Activated T-helper 1 cell treated with anti-CD3 and anti-CD28 coated beads, Interleukin-2, amount 50 U/mL, for 16 hours (primary cell): ENCODE data around the gene GNAI1.
"Not testable (repeated sequence)": the region's sequence is repeated elsewhere in the genome, so short reads cannot be mapped to it uniquely, and the experiment has no call there.

Source experiments
- DNase-seq, 2 donors: peaks; one replicate each; pipeline ENCODE4 v3.0.0-alpha.2; 2020; ENCODE audit warnings: low read depth in 1 of 2, low spot score in 1 of 2

GNAI1 gene

GRCh38 chr7:80154656-80155333 is 20.2 kb downstream of the GNAI1 start:
- no peak for DNase-seq

GRCh38 chr7:80155374-80155773 is 20.7 kb downstream of the GNAI1 start:
- no peak for DNase-seq

GRCh38 chr7:80157770-80158169 is 23.1 kb downstream of the GNAI1 start:
- not testable (repeated sequence) for DNase-seq

DNA sequence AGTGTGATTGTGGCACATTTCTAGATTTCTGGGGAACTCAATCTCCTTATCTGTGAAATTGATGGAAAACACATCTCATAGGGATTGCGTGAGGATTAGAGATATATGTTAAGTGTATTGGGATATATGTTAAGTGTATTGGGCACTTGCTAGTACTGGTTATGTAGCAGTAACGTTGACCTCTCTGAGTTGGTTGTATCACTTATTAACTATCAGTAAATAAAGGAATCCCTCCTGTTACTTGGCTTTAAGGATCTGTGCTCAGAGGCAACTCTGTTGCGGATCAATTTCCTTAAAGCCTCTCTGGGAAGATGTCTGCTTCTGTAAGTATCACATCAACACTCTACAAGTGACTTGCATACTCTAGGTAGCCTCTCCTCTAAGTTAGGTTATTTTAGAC is 25.2 kb downstream of the GNAI1 start:
- no peak for DNase-seq

DNA sequence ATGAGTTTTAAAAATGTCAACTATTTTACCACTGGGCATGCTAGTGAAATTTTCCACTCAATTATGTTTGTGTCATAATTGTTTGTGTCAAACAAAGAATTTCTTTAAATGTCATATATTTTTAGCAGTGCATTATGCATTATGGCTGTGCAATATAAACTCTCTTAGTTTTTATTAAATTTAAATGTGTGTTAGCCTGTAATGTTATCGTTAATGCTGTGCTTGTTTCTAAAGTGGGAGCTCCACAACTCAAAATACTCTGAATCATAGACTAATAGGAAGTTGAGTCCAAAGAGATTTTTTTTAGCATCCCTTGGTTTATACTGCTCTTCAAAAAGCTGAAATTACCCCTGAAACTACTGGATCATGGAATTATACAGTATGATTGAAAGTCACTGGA is 26.8 kb downstream of the GNAI1 start:
- DNase-seq, result no peak

DNA sequence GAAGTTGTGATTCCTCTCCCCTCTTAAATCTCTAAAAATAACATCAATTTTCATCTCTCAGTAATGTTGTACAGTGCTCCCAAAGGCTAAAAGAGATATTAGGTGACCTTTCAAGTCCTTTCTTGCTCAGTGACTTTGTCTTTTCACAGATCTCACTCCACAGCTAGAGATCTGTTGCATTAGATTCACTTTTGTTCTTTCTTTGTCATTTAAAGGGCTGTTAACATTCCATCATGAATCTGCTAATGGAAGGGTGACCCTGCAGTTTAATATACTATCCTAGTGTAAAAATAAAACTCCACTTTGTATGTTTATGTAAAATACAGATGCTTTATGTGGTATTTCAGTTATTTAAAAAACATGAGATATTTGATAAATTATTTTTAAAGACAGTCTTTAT is 30.5 kb downstream of the GNAI1 start:
- DNase-seq, result no peak

GRCh38 chr7:80170445-80170844 is 35.8 kb downstream of the GNAI1 start:
- no peak for DNase-seq

DNA sequence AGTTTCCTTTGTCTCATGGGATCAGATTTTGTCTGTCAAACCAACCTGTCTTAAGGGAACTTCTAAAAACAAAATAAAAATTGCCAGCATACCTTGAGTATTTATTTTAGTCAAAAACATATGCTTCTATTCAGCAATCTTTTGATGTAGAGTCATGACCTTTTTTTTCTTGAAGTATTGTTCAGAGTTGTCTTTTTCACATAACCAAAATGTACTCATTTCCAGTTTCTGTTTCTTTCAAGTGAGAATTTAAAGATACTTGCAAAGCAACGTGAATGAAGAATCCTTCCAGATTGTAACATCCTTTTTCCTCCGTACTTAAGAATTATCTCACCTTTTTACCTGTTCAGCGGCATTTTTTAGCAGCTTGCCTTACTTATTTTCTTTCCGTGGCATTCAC is 37.8 kb downstream of the GNAI1 start:
- no peak for DNase-seq

GRCh38 chr7:80175744-80176143 is 41.1 kb downstream of the GNAI1 start:
- no peak for DNase-seq

DNA sequence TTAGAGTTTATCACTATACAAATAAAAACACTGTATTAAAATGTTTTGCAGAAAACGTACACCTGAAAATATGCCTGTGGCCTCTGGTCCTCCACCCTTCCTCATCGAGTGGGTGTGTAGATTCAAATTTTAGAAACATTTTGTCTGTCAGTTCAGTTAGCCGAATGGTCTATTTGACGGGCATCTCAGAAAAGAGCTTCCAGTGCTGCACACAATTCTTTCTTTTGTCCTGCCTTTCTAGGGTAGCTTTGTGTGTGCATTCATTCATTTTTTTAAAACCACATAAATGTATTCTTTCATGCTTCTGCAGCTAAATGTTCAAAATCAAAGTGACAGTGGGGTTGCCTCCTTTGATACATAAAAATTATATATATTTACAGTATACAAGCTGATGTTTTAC is 46.8 kb downstream of the GNAI1 start:
- no peak for DNase-seq

GRCh38 chr7:80182630-80183276 is 48.1 kb downstream of the GNAI1 start:
- no peak for DNase-seq

GRCh38 chr7:80183351-80183750 is 48.7 kb downstream of the GNAI1 start:
- no peak for DNase-seq

DNA sequence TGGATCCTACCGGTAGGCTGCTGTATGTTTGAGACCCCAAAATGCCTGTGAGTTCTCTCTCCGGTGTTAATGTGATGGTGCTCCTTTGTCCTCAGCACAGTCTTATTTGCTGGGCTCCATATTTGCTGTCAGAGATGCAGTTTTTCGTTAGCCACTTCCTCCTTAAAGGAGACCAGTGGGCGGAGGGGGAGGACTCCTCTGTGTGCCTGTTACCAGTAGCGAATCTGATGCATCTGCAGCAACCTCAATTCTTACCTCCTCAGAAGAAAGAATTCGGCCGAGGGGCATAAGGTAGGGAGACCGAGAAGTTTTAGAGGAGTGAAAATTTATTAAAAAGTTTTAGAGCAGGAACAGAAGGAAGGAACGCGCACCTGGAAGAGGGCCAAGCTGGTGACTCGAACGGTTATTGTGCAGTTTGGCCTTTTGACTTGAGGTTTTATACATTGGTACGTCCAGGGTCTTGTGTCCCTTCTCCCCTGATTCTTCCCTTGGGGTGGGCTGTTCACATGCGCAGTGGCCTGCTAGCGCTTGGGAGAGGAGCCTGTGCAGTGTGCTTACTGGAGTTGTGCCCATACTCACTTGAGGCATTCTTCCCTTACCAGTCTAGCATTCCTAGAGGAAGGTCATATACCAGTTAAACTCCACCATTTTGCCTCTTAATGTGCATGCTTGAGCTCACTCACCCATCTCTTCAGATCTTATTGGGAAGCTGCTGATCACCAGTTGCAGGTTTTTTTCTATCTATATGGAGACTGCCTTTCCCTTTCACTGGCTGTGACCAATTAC is 49.5 kb downstream of the GNAI1 start:
- DNase-seq, result no peak

DNA sequence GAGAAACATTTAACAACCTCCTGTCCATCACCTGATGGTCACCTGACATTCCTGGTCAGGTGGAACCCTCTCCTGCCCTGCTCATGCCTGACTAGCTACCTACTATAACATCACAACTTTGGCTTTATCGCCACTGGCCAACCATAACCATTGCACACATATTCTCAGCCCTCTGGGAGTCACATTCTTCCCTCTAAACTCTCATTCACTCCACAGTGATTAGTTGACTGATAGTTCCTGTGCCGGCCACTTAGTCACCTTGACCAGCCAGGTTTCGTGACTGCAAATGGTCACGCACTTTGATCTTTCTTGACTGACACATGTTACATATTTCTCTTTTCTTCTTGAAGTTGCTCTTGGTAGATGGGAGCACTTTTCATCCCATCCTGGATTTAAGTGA is 50.1 kb downstream of the GNAI1 start:
- DNase-seq, result no peak

DNA sequence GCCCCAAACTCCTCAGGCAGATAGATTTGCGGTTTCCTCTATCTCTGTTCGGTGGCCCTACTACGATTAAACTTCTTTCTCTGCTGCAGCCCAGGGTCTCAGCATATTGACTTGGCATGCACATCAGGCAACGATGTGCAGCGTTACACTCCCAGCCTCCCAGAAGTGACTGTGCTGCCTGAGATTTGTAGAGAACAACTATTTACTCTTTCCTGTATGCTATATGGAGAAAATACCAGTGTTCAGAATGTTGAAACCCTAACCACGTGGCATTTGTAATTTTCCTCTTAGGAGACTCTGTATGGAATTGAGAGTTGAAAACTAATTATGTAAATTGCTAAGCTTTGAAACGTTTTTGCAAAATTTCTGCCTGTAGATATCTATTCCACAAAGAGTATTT is 50.9 kb downstream of the GNAI1 start:
- no peak for DNase-seq

GRCh38 chr7:80186721-80187120 is 52.1 kb downstream of the GNAI1 start:
- no peak for DNase-seq

- no peak for DNase-seq
These were observed 52.6 kb downstream of the GNAI1 start for GRCh38 chr7:80187279-80187678.

DNA sequence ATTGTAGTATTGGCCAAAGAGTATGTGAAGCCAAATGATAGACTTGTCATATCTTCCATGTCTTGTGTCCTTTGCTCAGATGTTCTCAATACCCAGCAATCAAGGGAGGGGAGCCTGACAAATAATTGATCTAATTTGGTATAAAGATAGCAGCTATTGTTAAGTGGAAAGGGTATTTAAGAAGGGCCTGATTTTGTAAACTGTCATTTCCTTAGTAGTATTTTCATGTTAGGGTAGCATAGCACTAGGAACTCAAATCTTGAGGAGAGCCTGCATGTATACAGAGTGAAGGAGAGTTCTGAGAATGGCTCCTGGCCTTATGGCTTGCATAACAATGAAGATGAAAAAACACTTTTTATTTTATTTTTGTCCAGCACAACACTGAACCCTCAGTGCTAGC is 53.1 kb downstream of the GNAI1 start:
- DNase-seq, result no peak

GRCh38 chr7:80189638-80190037 is 55.0 kb downstream of the GNAI1 start:
- no peak for DNase-seq

DNA sequence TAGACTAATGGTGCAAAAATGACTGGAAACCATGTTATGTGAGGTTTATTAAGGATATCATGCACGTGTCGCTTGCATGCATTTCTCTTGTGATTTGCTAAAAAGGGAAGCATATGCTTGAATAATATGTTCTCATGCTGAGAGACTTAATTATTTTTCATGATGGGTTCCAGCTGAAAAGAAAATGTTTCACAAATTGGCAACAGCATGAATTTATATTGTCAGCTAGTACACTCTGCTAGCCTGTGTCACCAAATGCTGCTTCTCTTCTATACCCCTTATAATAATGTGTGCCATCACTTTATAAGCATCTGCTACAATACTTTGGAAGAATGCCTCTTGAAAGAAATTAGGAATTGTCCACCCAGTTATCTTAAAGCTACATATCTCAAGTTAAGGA is 63.0 kb downstream of the GNAI1 start:
- DNase-seq, result no peak

- no peak for DNase-seq
These were observed 64.4 kb downstream of the GNAI1 start for GRCh38 chr7:80199051-80199450.

DNA sequence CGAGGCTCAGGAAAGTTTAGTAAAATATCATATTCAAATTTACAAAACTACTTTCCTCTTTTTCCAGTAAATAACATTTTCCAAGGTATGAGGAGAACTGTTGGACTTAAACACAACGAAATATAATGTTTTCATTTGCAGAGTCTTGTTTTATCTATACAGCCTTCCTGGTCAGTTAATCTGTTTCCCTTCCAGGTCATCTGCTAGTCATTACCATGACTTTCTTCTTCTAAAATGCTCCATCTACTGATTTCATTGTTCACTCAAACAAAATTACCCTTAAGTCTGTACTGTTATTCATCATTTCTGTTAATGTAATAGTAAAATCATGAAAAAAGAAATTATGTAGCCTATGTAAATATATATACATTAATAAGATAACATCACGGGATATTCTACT is 69.8 kb downstream of the GNAI1 start:
- DNase-seq, result no peak
